Spleen (tissue), 11 donors: ENCODE data around the gene C19orf85. TPM values are rescaled to one million over a fixed set of nuclear protein-coding genes. Genes with fewer than 3 reads are reported as not detected.

Experiments
- DNase-seq: peaks from one replicate; pipeline ENCODE4 v3.0.0-alpha.2; 2020
- H3K27ac ChIP-seq, 8 donors: fragments of 200-600 bp; sonication (generic) in 7 of 8; 1 replicate in 4 of 8; 2 replicates in 4 of 8; pipeline versions ENCODE4 v1.5.0 to v1.8.0; 2016 to 2021; ENCODE audit warnings: inconsistent platforms in 4 of 8, mild to moderate bottlenecking in 4 of 8, moderate library complexity in 1 of 8
- H3K27me3 ChIP-seq, 7 donors: fragments of 200-600 bp; sonication (generic) in 6 of 7; replicated peaks in 1 of 7; 1 replicate in 4 of 7; 2 replicates in 3 of 7; pipeline versions ENCODE4 v1.5.0 to v1.8.0; 2016 to 2021; ENCODE audit warnings: inconsistent platforms in 3 of 7, mild to moderate bottlenecking in 1 of 7
- H3K36me3 ChIP-seq, 6 donors: fragments of 200-600 bp; sonication (generic) in 5 of 6; 1 replicate in 4 of 6; 2 replicates in 2 of 6; pipeline versions ENCODE4 v1.5.0 to v1.8.0; 2016 to 2021; ENCODE audit warnings: inconsistent platforms in 2 of 6
- H3K4me1 ChIP-seq, 6 donors: fragments of 200-600 bp; sonication (generic) in 5 of 6; 1 replicate in 3 of 6; 2 replicates in 3 of 6; pipeline versions ENCODE4 v1.5.0 to v1.8.0; 2016 to 2021; ENCODE audit warnings: inconsistent platforms in 3 of 6
- H3K4me3 ChIP-seq, 8 donors: fragments of 200-600 bp; sonication (generic) in 7 of 8; 1 replicate in 4 of 8; 2 replicates in 4 of 8; pipeline versions ENCODE4 v1.5.0 to v1.8.0; 2016 to 2021; ENCODE audit warnings: inconsistent platforms in 4 of 8, mild to moderate bottlenecking in 4 of 8, moderate library complexity in 2 of 8
- H3K9me3 ChIP-seq, 8 donors: fragments of 200-600 bp; sonication (generic) in 7 of 8; 1 replicate in 4 of 8; 2 replicates in 4 of 8; pipeline versions ENCODE4 v1.5.0 to v1.8.0; 2016 to 2021; ENCODE audit warnings: inconsistent platforms in 4 of 8
- POLR2A ChIP-seq, 3 donors: fragments of 450-650 bp; IDR thresholded peaks; one replicate each; pipeline ENCODE4 v1.5.1; 2017; ENCODE audit warnings: antibody characterized with exemption in 3 of 3, mild to moderate bottlenecking in 1 of 3
- POLR2AphosphoS5 ChIP-seq, 3 donors: sonication (generic); formaldehyde crosslinking; IDR thresholded peaks; one replicate each; pipeline ENCODE4 v1.5.1; 2017; ENCODE audit warnings: antibody characterized with exemption in 3 of 3
- WGBS, 5 donors: extraction: QIAGEN DNeasy Blood & Tissue Kit in 3 of 5; methylation state at CpG; one replicate each; pipeline versions ENCODE4 v1.1.5 to v1.1.7; 2013 to 2018; 5-methylcytosine and 5-hydroxymethylcytosine counted together
- intact Hi-C: fragments of 100-400 bp; cut with DNase I; formaldehyde crosslinking; loops from one replicate; pipeline ENCODE4 v1.15.0; 2023; ENCODE audit warnings: low total_unique reads
- polyA plus RNA-seq, 3 donors: library from polyadenylated mRNA; stranded (reverse); fragments of 200-250 nt; gene quantifications; one replicate each; pipeline ENCODE4 v1.2.1, GENCODE V29; 2013
- total RNA-seq, 7 donors: library from RNA; depleted of rRNA in 3 of 7; stranded (reverse); fragments of >200 nt in 3 of 7; fragmentation: NEBNext Ultra II Directional in 4 of 7; extraction: Animal tissue kit (Norgen Biotek cat#: 25700) in 4 of 7; gene quantifications; one replicate each; pipeline versions ENCODE4 v1.1.0 to v1.2.1, GENCODE V29; 2016 to 2021
- TF ChIP-seq, protein P1 (sequence below), 11 experiments: fragments of 200-600 bp in 7 of 11; fragments of 450-650 bp in 4 of 11; sonication (generic) in 4 of 11; IDR thresholded peaks in 8 of 11; conservative IDR thresholded peaks in 3 of 11; 1 replicate in 7 of 11; 2 replicates in 4 of 11; pipeline versions ENCODE4 v1.4.0 to v1.8.0; 2016 to 2021; ENCODE audit warnings: antibody characterized with exemption in 11 of 11, inconsistent platforms in 4 of 11, mild to moderate bottlenecking in 1 of 11
- donor health status: healthy with polysubstance abuse.
- donor health status: DM: no; HTN: no; CAD: no; lungs with moderate emphysema.
- donor health status: DM: no; HTN: no; CAD: no.
- donor health status: Bipolar disorder and iron deficiency.
- donor health status: healthy.
- donor health status: DM: no; HTN: no; CAD: no.
- donor health status: DM: yes; HTN: yes; CAD: no.

C19orf85 gene
- total and polyA plus RNA-seq, 10 donors = not detected

- WGBS, 5 donors = 88 to 94% (median 93%) methylated on average over 28 to 83 of the region's 83 CpGs
- Histone ChIP-seq H3K27me3 (peaks cover 0 to 15% (median 0%) of the 10 kb centered on the region in 7 donors), H3K9me3 (no peaks in the 10 kb centered on the region), H3K4me1 (peaks cover 15 to 69% (median 48%) of the 10 kb centered on the region in 6 donors), H3K4me3 (no peak overlapping the region), H3K27ac (no peak overlapping the region), H3K36me3 (peaks cover 0 to 41% (median 25%) of the 10 kb centered on the region in 6 donors)
- no peak for DNase-seq
- TF ChIP-seq POLR2A (IDR thresholded peaks at IDR 0.05) (no peak), POLR2AphosphoS5 (IDR thresholded peaks at IDR 0.05) (no peak)
- TF ChIP-seq, protein P1, sequence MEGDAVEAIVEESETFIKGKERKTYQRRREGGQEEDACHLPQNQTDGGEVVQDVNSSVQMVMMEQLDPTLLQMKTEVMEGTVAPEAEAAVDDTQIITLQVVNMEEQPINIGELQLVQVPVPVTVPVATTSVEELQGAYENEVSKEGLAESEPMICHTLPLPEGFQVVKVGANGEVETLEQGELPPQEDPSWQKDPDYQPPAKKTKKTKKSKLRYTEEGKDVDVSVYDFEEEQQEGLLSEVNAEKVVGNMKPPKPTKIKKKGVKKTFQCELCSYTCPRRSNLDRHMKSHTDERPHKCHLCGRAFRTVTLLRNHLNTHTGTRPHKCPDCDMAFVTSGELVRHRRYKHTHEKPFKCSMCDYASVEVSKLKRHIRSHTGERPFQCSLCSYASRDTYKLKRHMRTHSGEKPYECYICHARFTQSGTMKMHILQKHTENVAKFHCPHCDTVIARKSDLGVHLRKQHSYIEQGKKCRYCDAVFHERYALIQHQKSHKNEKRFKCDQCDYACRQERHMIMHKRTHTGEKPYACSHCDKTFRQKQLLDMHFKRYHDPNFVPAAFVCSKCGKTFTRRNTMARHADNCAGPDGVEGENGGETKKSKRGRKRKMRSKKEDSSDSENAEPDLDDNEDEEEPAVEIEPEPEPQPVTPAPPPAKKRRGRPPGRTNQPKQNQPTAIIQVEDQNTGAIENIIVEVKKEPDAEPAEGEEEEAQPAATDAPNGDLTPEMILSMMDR (IDR thresholded peaks at IDR 0.05 in 8 of 11, conservative IDR thresholded peaks at IDR 0.05 in 3 of 11) = no peak
- intact Hi-C loops = no loop called here
Observed at GRCh38 chr19:55482156-55482961, 17.8 kb upstream of the C19orf85 start.

DNA sequence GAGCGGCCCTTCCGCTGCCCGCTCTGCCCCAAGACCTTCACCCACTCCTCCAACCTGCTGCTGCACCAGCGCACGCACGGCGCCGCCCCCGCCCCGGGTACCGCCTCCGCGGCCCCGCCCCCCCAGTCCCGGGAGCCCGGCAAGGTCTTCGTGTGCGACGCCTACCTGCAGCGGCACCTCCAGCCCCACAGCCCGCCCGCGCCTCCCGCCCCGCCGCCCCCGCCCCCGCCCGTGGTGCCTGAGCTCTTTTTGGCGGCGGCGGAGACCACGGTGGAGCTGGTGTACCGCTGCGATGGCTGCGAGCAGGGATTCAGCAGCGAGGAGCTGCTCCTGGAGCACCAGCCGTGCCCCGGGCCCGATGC lies 17.2 kb upstream of the C19orf85 start:
- H3K27ac ChIP-seq = no peak overlapping the region
- intact Hi-C loops = no loop called here
- peaks cover 15 to 68% (median 45%) of the 10 kb centered on the region in 6 donors for H3K4me1 ChIP-seq
- H3K4me3 ChIP-seq = no peak overlapping the region
- H3K9me3 ChIP-seq = no peaks in the 10 kb centered on the region
- no peak for DNase-seq
- TF ChIP-seq POLR2A (IDR thresholded peaks at IDR 0.05) (no peak), POLR2AphosphoS5 (IDR thresholded peaks at IDR 0.05) (no peak)
- TF ChIP-seq, protein P1 (IDR thresholded peaks at IDR 0.05 in 8 of 11, conservative IDR thresholded peaks at IDR 0.05 in 3 of 11) = no peak
- 84 to 95% (median 91%) methylated on average over 12 to 40 of the region's 40 CpGs for WGBS, 5 donors
- peaks cover 0 to 41% (median 25%) of the 10 kb centered on the region in 6 donors for H3K36me3 ChIP-seq
- peaks cover 0 to 15% (median 0%) of the 10 kb centered on the region in 7 donors for H3K27me3 ChIP-seq

- no peak overlapping the region for H3K27ac ChIP-seq
- TF ChIP-seq POLR2A (IDR thresholded peaks at IDR 0.05) (no peak), POLR2AphosphoS5 (IDR thresholded peaks at IDR 0.05) (no peak)
- TF ChIP-seq, protein P1 (IDR thresholded peaks at IDR 0.05 in 8 of 11, conservative IDR thresholded peaks at IDR 0.05 in 3 of 11) = no peak
- DNase-seq = no peak
- H3K27me3 ChIP-seq = peaks cover 0 to 15% (median 0%) of the 10 kb centered on the region in 7 donors
- intact Hi-C loops = no loop called here
- H3K9me3 ChIP-seq = no peaks in the 10 kb centered on the region
- peaks cover 0 to 41% (median 25%) of the 10 kb centered on the region in 6 donors for H3K36me3 ChIP-seq
- H3K4me1 ChIP-seq = peaks cover 15 to 64% (median 42%) of the 10 kb centered on the region in 6 donors
- H3K4me3 ChIP-seq = no peak overlapping the region
- 96 to 98% (median 96%) methylated on average over 28 to 52 of the region's 52 CpGs for WGBS, 5 donors
Observed at GRCh38 chr19:55481148-55481793, 16.7 kb upstream of the C19orf85 start.
